ENCODE results near the gene CCL19.
A peak's percentile ranks its signal among the peaks of the same experiment; 100 is the strongest.
"Not testable (repeated sequence)": the region's sequence is repeated elsewhere in the genome, so short reads cannot be mapped to it uniquely, and the experiment has no call there.

The CCL19 gene

DNA sequence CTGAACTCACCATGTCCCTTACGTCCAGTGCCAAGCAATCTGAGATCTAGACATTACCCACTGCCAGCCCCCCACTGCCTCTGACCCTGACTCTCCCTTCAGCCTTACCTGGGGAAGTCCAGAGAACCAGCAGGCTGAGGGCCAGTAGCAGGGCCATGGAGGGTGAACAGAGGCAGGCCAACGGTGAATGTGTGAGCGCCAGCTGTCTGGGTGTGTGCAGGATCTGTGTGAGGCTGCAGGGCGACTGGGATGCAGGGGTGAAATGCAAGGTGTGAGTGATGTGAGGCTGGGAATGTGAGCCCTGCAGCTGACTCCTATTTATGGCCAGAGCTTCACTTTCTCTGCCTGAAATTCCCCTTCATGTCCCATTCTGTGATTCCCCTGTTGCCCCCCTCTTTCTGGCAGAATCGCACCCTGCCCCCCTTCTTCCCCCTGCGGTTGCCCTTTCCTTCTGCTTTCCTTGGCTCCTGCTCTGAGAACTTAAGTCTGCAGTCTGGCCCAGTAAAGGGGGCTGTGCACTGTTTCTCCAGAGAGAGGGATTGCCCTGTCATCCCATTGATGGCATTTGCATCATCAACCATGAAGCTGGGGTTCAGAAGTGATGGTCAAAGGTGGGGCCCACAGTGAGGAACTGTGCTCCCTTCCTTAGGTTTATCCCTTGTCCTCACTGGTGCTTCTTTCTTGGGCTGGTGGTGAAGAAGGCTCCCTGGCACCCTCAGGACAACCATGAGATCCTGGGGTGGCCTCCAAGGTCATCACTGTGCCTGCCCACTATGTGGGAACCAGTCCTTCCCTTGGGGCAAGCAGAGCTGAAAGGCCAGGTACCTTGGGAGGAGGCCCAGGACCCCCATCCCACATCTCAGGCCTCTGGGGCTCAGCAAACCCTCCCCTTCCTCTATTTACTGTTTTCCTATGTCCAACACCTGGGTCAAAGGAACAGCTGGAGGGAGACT, at the start of gene CCL19:
CCL19 (minus strand) TSS at position 294 of the 953 bp plus-strand sequence; CDS start at position 157, 137 bp downstream.
- peak; percentile 27 for DNase-seq

DNA sequence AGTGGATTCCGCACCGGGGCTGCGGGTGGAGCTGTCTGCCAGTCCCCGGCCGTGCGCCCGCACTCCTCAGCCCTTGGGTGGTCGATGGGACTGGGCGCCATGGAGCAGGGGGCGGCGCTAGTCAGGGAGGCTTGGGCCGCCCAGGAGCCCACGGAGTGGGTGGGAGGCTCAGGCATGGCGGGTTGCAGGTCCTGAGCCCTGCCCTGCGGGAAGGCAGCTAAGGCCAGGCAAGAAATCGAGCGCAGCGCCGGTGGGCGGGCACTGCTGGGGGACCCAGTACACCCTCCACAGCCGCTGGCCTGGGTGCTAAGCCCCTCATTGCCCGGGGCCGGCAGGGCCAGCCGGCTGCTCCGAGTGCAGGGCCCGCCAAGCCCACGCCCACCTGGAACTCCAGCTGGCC, 49.1 kb upstream of the CCL19 start:
- not testable (repeated sequence) for DNase-seq

DNA sequence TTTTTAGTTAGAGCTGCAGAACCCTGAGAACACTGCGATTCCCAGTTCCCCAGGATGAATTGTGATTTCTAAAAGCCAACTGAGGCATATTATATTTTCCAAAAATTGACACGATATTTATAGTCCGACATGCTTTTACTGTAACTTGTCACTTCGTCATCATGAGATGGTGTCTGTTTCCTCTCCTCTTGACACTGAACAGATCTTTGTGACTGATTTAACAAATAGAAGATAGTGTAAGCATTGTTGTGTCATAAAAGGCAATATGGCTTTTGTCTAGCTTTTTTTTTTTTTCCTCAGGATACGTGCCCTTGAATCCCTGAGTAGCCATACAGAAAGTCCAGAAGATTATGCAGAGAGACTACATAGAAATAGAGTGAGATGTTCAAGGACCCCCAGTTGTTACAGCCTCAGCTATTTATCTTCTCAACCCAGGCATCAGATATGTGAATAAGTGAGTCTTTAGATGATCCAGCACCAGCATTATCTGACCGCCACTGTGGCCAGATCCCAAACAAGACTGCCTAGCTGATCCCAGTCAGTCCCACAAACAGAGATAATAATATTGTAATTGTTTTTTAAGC, 46.7 kb upstream of the CCL19 start:
- DNase-seq = no peak

DNA sequence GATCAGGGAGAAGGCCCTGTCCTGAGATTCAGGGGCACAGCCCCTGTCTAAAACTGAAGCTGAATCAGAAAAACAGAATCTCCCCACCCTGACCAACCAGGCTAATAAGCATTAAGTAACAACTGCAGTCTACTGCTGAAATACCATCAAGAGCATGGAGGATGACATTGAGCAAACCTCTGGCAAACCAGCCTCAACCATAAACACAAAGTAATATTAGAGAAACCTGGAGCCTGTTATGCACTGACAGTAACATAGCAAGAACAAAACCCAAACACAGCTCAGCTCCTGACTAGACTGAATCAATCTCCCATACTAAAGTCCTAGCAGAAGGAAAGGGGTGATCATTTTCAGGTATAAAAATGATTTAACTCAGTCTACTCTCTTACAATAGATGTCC, 43.6 kb upstream of the CCL19 start:
- no peak for DNase-seq

DNA sequence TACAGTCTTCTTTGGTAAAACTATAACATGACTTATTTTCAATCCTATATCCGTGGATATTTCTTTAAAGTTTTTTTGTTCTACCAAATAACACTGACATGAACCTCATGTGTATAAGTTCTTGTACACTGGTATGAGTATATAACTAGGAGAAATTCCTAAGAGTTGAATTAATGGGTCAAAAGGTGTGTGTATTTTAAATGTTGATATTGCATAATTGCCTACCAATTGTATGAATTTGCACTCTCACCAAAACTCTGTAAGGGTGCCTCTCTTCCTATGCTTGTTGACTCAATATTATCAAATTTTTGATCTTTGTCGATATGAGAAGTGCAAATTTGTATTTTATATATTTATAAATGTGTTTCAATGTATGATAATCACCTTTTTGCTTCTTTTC, 41.8 kb upstream of the CCL19 start:
- no peak for DNase-seq

DNA sequence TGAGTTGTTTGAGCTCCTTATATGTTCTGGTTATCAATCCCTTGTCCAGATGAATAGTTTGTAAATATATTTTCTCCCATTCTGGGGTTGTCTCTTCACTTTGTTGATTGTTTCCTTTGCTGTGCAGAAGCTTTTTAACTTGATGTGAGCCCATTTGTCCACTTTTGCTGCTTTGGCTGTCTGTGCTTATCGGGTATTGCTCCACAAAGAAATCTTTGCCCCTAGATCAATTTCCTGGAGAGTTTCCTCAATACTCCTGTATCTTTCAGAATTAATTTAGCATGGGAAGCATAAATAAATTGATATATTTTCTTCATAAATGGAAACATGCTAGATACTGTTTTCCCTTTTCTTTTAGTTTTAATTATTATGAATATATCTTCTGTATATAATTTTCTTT, 41.4 kb upstream of the CCL19 start:
- no peak for DNase-seq

DNA sequence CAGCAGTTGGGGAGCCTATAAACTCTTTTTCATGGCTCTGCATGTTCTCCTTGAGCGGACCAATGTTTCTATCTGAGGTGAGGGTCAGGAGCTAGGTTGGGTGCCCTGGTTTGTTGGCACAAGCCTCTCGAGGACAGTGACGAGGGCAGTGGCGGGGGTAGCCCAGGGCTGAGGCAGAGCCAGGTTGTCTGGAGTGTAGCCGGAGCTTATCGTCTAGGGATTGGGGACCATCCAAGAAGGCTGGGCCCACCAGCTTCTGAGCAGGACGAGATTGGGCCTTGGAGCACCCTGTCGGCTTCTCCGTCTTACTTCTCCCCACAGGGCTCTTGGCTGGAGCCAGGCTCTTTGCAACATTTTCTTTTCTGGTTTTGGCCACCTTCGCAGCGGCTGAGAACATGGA, 32.1 kb upstream of the CCL19 start:
- no peak for DNase-seq

DNA sequence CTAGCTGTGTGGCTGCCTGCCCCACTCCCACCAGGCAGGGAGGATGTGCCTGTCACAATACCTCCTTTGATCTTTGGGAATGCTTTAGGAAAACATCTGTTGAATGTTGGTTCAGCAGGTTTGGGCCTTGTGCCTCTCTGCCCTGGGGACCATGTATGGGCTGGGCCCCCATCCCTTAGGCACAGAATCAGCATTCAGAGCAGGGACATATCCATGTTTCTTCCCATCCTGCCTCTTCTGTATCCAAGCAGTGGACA, 28.6 kb upstream of the CCL19 start:
- not testable (repeated sequence) for DNase-seq

DNA sequence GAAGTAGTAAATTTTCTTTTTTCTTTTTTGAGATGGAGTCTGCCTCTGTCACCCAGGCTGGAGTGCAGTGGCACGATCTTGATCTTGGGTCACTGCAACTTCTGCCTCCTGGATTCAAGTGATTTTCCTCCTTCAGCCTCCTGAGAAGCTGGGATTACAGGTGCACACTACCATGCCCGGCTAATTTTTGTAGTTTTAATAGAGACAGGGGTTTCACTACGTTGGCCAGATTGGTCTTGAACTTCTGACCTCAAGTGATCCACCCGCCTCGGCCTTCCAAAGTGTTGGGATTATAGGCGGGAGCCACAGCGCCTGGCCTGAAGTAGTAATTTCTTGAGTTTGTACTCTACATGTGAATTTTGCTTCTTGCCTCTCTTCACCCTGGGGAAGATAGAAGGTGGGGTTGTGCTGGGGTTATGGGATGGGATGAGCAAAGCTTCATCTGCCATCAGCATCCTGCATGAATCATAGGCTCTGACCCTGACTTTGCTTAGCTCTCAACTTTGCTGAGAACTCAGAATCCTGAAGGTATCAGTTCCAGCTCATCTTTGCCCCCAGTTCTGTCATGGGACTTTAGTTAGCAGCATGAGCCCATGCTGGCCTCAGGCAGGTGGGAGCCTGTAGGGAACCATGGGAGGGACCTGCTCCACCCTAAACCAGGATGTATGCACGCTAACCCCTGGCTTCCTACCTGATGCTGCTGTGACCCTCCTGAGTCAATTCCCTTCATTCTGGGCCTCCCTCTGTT, 28.1 kb upstream of the CCL19 start:
- DNase-seq = no peak

DNA sequence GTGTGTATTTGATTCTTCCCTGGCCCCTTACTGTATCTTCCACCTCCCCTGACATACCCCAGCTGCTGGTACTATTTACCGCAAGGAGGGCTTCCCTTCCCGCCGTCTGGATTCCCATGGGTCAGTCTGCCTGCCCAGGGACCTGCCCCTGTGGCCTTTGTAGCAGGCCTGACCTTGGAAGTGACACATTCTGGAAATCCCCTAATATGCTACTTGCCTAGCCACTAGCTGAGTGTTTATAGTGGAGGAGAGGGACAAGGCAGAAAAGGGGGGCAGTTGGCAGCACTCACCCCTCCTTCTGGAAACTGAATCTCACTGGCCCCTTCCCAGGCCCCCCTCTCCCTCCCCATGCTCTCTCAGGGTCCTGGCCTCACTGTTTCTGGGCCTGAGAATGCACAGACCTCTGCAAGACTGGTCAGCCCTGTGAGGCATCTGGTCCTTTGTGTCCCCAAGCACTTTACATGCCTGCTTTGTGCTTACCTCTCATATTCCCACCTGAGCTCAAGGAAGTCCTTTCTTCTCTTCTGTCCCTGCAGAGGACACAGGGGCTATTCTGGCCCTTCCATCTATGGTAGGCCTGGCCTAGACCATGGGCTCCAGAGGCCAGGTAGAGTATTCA, 27.0 kb upstream of the CCL19 start:
- DNase-seq = peak; percentile 39

DNA sequence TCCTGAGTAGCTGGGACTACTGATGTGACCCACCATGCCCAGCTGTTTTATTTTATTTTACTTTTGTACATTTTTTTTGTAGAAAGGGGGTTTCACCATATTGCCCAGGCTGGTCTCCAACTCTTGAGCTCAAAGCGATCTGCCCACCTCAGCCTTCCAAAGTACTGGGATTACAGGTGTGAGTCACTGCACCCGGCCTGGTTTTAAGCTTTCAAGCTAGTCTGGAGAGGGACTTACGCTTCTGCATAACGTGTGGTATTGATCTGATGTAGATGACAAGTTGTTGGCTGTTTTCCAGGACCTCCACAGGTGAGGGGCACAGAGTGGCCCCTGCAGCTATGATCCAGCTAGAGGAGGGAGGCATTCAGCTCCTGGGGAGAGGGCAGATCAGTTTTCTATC, 25.6 kb upstream of the CCL19 start:
- no peak for DNase-seq

DNA sequence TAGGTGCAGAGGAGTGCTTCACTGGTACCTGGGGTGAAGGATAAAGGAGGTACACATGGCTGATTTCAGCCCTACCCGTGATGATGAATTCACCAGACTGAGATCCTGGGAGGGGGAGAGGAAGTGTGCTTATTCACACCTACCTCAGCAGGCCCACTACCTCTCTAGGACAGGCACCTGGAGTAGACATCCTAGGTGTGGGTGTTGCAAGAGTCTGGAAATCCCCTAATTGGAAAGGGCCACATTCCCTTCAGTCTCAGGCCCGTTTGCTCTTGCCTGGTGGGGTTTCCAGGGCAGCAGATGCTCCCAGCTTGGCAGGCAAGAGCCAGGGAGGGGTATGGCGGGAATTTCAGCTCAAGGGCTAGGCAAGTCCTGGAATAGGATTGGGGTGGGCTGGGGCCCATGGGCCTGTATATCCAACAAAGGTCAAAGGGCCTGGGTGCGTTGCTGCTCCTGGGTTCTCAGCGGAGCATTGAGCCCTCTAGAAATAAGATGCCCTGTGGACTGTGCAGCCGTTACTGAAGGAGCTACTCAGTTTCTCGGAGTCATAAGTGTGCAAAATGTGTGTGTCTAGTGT, 24.7 kb upstream of the CCL19 start:
- DNase-seq = no peak

DNA sequence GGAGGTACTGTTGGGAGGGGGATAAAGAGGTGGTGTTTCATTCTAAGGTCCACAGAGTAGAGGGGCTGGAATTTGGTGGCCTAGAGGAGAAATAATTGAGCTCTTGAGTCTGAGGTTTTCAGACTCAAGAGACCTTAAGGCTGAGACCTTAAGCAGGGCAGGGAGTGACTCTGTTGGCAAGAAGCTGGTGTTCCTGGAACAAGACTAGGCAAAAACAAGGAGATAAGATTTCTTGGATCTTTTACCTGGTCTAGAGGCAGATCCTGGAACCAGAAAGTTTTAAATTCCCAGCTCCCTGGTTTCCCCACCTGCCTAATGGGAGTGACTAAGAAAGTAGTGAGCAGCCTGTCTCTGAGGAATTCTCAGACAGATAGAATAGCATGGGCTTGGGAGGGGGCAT, 22.9 kb upstream of the CCL19 start:
- no peak for DNase-seq

DNA sequence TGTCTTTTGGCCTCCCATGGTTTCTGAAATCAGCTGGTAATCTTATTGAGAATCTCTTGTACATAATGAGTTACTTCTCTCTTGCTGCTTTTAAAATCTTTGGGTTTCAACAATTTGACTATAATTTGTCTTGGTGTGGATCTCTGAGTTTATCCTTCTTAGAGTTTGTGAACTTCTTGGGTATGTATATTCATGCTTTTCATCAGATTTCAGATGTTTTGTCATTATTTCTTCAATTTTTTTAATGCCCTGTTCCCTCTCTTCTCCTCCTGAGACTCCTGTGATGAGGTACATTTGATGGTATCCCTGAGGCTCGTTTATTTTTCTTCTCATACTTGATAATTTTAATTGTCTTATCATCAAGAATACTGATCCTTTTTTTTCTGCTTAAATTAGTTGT, 21.1 kb upstream of the CCL19 start:
- DNase-seq = no peak

DNA sequence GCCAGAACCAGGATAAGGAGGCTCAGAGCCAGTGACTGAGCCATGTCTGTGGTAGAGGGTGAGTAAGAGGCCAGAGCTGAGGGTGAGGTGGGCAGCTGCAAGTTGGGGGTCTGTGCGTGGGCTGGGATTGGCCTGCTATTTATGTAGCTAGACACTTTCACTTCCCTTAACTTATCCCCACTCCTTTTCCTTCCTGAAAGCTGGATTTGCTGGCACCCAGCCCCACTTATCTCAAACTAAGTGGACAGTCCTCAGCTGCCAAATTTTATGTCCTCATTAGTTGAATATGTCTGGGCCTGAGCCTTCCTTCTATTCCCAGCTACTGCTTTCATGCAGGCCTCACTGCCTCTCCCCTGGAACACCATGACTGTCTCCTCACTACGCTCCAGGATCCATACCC, 18.9 kb upstream of the CCL19 start, which contains the start of gene CCL21:
CCL21 (minus strand) TSS at position 114 of the 400 bp plus-strand sequence; CDS start at position 44, 70 bp downstream.
- DNase-seq = peak; percentile 34

DNA sequence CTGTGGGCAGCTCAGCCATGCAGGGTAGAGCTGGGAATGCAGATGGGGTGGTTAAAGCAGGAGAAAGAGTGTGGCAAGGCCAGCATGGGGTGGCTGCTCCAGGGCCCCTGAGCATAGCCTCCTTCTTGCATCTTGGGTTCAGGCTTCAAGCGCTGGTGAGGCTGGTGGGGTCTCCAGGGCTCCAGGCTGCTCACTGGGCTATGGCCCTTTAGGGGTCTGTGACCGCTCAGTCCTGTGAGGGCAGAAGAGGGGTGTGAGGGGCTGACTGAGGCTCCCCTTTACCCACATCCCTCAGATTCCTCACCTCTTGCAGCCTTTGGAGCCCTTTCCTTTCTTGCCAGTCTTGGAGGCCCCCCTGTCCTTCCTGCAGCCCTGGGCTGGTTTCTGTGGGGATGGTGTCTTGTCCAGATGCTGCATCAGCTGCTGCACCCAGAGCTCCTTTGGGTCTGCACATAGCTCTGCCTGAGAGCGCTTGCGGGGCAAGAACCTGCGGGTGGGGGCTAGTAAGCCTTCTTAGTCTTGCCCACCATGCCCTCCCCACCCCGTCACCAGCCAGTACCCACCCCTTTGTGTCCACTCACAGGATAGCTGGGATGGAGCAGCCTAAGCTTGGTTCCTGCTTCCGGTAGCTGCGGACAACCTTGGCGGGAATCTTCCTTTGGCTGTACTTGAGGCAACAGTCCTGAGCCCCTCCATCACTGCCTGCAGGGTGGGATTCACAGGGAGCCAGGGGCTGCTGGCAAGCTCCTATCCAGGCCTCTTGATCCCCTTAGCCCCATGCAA, 18.3 kb upstream of the CCL19 start:
- no peak for DNase-seq

DNA sequence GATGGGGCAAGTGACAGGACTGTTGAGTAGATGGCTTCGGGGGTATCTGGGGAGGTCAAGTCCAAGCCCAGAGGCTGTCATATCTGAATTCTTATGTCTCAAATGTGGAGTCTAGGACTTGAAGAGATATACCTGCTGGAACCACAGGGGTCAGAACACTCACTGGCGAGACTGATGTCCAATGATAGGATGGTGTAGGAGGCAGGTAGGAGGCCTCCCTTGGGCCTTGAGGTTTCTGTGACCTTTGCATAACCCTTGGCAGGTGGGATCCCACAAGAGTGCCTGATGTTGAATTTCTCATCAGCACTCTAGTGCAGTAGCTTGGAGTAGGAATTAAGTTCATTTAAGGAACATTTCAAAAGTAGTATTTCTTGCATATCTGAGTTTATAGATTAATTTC, 16.1 kb upstream of the CCL19 start:
- no peak for DNase-seq

DNA sequence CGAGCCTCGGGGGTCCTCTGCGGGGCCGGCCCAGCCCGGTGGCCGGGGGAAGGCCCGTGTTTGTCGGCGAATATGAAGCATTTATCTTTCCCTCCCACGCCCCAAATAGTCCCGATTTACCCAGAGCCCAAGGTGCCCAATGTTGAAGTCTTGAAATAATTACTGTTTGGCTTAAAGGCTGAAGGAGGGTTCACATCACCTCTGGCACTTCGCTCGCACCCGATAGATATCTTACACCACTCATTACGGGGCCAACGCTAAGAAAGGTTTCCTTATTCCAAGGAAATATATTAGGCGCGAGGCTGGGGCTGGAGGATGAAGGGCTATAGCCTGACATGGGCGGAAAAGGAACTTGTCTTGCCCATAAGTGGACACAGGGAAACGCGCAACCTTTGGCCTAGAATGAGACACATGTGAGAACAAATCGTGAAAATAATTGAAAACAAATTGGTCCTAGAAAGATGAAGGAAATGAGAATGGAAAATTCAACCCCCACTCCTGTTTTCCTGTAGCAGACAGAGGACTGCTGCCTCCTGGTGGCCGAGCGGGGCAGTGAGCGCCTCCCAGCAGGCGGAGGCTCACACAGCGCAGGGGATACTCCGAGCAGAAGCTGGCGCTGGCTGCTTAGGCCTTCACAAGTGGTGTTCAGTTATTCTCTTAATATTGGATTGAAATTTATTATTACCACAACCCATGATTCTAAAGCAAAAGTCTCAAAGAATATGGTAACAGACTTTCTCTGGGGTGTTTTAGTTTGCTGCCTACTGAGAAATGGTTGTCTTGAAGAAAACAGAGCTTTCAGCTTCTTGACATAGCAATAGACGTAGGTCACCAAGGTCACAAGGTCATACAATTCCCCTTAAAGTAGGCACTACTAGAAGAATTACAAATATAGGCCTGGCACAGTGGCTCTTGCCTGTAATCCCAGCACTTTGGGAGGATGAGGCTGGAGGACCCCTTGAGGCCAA, 11.0 kb upstream of the CCL19 start:
- DNase-seq = peak; percentile 76

DNA sequence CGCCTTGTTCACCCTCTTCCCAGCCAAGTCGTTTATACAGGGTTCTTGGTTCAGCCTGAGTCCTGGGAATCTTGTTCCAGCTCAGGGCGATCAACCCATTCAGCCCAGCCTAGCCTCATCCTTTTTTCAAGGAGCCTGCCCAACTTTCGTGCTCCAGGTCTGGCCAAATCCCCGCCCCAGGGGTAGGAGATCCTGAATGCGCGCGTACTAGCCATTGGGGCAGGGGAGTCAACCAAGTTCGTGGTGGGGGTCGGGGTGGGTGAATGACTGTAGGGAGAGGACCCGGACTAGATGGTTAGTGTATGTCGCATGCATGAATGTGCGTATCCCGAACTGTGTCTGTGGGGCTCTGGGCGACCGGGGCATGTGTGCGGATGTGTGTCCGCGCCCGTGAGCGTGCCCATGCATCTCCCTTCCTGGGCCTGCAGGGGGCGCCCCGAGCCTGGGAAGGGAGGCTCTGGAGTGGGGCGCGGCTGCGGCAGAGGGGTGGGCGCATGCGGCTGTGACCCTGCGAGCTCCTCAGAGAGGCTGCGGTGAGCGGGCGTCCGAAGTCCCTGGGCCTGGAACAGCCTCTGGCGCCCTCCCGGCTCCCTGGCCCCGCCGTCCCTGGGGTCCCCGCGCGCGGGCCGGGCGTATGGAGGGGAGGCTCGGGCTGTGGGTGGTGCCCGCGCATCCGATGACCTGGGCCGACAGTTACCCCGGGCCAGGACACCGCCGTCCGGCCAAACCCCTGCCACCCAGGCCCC, 10.1 kb upstream of the CCL19 start:
- peak; percentile 60 for DNase-seq

DNA sequence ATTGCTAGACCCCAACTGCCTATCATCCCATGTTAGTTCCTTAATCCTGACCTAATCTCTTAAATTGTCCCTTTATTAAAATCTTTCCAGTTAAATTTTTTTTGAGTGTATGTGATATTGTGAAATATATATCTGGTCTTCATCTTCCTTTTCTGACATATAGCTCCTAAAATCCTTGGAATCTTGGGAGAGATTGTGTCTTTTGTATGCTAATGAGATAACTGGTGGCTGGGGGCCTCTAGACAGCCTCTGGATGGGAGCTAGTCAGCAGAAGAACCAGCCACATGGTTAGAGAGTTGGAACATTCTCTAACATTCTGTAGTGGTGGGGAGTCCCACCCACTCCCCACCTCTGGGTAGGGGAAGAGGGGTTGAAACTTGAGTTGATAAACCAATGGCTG, 3.7 kb upstream of the CCL19 start:
- DNase-seq = no peak

All from inflammatory macrophage treated with lipopolysaccharide for 4 hours (primary cell).